HG02840 (cell line): ENCODE data around the gene STK11IP.
"Not testable (repeated sequence)": the region's sequence is repeated elsewhere in the genome, so short reads cannot be mapped to it uniquely, and the experiment has no call there.

Source experiments
- ATAC-seq: cut with Tn5 transposase; IDR thresholded peaks from one replicate; pipeline ENCODE4 v1.9.1; 2021; ENCODE audit warnings: mild to moderate bottlenecking, moderate library complexity, moderate number of reproducible peaks; ENCODE audit not compliant: unreplicated experiment, low FRiP score

The STK11IP gene

DNA sequence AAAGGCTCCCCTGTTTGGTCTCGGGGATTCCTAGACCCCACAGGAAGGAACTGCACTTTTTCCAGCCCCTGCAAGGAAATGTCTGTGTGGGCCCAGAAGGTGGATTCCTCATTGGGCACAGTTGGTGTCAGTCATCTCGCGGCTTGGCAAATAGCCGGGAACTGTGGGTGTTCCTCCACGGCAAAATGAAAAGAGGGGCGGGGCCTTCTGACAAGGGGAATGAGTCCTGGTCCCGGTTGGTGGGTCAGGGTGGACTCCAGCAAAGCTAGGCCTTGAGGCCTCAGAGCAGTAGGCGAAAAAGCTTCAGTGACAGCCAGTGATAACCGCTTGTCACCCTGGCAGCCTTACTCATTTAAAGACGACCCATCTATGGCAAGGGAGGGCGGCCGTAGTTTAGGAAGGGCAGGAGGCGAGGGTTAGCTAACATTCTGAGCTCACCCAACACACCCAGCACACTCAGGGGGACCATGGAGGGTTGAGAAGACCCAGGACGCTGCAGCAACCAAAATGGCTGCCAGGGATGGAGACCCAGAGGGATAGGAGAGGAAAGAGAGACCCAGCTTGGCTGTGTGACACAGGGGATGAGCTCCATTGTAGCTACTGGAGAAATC lies 46.2 kb downstream of the STK11IP start:
- no peak for ATAC-seq

DNA sequence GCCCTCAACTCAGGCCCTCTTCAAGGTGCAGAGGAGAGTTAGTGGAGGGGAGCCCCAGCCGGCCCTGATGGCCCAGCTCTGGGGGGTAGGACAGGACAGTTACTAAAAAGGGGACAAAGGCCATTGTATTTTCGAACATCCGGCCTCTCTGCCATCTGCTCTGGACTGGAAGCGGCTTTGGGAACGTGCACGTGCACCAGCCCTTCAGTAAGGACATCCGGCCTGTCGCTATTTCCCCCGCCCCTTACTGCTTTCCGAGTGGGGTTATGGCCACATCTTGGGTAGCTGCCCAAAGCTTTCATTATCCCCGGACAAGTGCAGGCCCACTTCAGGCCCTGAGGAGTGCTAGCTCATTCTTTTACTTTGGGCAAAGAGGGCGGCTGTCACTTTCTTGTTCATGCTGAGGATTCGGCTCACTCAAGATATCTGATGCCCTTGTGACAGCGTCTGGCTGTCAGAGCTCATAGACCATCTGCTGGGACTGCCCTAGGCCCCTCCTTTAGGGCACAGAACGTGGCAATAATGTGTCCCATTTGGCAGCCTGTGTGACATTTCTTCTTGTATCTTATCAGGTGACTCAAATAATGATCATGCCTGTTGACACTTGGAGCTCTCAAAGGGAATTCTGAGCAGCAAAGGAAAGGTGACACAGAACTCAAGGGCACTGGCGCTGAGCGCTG lies 47.3 kb downstream of the STK11IP start:
- no peak for ATAC-seq

DNA sequence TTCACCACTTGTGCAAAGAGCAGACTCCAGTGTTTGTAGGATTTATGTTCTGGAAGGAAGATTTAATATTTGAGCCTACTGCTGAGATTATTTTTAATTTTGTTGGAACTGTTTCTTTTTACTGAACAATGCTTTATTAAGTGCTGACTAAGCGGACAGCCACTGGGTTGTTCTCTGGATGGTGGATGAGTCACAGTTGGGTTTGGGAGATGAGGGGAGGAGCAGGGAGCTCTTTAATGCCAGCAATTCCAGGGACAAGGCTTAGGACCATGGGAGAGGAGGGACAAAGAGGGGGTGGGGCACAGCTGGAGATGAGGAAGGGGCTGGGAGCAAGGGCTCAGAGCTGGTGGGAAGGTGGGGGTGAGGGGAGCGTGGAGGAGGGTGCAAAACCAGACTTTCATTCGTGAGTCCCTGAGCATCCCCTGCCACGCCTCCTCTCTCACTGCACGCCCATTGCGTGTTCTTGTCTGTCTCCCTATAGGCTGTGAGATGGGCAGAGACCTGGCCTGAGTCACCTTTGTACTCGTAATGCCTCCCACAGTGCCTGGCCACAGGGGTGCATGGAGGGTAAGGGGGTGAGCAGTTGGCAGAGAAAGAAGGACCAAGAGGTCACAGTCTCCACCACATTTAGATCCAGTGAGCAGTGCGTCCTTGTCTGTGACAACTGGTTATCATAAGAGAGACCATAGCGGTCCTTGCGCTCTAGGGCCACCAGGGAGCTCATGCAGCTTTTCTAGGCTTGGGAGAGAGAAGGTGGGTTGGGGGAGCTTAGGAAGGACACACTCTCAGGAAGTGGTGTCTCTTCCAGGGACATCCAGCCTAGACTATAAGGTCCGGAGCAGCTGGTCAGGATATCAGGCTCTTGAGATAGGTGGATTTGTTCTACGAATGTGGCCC lies 48.2 kb downstream of the STK11IP start:
- no peak for ATAC-seq

DNA sequence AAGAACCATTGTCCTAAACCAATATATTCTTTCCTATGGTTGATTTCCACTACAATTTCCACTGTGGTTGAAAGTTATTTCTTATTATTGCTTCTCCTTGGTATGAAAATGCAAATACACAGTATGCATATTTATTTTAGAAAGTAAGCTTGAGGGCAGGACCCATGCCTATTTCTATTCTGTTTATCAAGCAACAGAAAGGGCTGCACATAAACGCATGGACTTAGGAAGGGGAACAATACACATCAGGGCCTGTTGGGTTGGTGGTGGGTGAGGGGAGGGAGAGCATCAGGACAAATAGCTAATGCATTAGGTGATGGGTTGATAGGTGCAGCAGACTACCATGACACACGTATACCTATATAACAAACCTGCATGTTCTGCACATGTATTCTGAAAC lies 50.5 kb downstream of the STK11IP start:
- ATAC-seq = no peak

DNA sequence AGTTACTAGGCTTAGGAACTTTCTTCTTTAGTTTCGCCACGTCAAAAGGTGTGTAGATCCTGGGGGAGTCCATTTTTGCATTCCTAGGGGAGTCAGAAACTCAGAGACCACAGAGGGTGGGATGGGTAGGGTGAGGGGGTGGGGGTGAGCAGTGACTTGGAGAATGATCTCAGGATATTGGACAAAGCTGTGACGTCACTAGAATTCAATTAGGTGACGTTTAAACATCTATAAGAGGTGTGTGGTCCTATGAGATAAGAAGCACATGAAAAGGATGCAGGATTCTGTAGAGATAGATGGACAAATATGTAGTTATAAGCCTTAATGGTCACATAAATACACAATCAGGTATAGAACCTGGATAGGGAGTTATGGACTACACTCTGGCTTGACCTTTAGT lies 51.3 kb downstream of the STK11IP start:
- ATAC-seq = no peak

DNA sequence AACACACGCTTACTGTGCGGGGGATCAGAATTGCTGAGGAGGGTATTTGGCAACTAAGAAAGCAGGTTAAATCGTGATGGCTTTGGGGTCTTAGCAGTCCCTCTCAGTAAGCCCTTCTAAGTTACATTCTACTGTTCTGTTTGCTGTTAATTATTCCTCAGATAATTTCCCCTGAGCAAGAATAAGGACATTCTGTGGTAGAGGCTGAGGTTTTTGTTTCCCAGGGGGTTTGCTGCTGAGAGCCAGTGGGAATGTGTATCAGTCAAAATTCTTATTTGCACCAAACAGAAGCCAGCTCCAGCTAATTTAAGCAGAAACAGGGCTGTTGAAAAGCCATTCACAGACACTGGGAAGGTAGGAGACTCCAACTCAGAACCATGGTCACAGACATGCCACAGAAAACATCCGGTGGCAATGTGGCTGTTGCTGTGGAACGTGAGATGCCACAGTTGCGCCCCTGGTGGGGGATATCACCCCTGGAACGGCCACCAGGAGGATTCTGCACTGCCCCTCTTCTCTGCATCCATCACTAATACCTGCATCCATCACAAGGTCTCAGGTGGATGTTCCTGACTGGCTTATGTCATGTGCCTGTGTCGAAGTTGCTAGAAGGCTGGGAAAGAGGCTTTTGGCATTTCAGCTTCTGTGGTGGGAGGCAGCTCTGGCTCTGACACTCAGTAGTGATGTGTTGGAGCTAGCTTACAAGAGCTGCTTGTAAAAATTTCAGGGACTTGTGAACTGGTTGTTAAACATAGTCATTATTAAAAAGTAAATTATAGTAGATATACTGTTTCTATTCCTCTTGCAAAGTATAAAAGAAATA lies 53.0 kb downstream of the STK11IP start:
- no peak for ATAC-seq

DNA sequence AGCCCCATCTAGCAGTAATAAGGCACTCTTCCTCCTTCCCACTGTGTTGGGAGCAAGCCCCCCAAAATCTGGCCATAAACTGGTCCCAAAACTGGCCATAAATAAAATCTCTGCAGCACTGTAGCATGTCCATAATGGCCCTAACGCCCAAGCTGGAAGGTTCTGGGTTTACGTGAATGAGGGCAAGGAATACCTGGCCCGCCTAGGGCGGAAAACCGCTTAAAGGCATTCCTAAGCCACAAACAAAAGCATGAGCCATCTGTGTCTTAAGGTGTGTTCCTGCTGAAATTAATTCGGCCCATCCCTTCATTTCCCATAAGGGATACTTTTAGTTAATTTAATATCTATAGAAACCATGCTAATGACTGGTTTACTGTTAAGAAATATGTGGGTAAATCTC lies 54.0 kb downstream of the STK11IP start:
- ATAC-seq = not testable (repeated sequence)

DNA sequence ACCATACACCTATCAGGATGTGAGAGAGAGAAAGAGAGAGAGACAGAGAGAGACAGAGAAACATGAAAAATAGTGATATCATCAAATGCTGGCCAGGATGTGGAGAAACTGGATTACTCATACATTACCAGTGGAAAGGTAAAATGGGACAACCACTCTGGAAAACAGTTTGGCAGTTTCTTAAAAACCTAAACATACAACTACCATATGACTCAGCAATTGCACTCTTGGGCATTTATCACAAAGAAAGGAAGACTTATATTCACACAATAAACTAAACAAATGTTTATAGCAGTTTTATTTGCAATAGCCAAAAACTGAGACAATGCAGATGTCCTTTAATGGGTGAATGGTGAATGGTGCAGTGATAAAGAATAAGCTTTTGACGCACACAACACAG lies 58.9 kb downstream of the STK11IP start:
- no peak for ATAC-seq

DNA sequence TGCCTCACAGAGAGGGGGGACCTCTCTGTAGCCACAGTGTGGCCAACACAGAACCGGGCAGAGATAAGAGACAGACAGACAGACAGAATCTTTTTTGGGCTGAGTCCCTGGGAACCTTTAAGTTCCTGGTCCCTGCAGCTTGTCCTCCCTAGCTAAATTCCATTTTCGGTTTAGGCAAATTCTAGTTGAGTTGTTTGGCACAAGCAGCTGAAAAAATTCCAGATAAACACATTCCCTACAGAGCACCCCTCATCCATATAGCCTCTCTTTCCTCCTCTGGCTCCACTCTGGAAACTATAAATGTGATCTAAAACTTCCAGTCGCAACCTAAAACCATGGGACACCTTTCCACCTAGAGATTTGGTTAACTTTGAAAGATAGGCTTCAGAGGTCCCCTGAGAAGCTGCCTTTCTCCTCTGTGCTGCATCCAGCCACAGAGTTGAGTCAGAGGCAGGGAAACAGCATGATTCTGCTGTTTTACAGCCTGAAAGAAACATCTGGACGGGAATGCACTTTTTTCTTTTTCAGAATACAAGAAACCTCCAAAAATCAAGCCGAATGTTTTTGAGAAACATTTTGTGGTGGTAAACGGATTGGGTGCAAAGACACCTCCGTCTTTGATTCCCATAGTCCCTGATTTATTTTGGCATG lies 60.7 kb downstream of the STK11IP start:
- ATAC-seq = no peak

DNA sequence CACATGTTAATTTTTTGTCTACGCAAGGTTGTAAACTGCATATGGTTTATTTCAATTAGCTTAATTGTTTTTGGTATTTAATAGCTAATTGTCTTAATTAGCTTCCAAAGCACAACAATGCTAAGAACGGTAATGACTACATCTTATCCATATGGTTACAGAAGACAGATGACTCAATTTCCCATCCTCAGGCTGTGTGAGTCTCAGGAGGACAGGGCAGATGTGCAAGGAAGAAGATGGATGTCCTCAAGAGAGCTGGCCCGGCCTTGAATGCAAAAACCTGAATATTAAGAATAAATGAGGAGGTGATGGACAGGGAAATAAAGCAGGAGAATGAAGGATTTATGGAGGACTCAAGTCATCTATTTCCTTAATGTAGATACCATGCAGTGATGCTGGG lies 61.2 kb downstream of the STK11IP start:
- no peak for ATAC-seq

DNA sequence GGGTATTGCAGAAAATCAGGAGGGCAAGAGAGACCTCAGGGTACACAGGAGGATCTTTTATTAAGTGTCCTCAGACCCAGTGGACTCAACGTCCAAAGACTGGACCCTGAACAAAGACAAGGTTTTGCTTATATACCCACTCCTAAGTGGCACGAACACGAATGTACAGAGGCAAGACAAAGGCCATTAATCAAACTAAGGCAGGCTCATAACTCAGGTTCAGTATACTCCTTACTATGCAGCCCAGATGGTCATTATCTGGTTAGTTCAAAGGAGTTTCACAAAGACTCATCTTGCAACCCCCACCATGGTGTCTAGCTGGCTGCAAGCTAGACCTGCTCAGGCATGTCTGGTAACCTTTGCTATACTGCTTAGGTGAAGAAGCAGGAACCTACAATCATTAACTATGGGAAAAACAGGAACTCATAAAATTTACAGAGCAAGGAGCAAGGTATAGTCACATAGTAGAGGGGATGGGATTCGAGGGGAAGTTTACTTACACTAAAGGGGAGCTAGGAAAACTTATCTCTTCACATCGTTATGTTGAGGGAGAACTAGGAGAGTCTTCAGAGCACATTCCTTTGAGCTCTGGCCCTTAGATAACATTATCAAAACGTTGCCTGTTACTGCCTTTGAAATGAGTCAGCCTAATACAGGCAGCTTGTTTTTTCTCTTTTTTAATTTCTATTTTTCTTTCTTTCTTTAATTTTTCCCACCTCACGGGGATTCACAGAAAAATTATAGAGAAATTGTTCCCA lies 63.7 kb downstream of the STK11IP start:
- peak; percentile 92 for ATAC-seq

DNA sequence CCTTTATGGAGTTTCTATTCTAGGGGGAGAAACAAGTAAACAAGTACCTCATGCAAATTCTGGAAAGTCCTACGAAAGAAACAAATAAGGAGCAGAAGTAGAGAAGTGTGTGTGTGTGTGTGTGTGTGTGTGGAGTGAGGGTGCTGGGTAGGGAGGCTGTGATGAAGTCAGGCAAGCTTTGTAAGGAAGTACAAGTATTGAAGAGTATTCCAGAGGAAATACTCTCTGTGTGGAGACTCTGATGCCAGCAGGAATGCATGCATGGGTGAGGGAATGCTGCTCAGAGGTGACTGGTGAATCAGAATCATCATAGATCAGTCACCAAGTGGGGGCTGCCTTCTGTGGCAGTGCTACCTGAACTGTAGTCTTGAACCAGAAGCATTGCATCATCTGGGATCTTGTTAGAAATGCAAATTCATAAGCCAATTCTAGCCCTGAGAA lies 64.3 kb downstream of the STK11IP start:
- ATAC-seq = no peak

DNA sequence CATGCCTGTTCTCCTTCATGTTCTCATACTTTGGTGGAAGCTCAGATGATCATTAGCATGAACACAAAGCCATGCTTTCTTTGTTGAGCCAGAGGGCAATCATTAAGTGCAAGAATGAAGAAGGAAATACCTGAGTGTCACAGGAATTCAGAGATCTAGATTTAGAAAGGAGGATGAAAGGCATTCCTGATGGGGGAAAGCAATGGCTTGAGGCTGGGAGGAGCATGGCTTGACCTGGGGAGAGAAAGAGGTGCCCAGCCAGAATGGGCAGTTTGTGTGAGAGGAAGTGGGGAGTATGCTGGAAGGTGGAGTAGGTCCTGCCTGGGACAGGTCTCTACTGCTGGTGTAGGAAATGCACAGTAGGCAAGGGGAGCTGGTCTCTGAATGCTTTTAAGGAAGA lies 64.9 kb downstream of the STK11IP start:
- no peak for ATAC-seq

DNA sequence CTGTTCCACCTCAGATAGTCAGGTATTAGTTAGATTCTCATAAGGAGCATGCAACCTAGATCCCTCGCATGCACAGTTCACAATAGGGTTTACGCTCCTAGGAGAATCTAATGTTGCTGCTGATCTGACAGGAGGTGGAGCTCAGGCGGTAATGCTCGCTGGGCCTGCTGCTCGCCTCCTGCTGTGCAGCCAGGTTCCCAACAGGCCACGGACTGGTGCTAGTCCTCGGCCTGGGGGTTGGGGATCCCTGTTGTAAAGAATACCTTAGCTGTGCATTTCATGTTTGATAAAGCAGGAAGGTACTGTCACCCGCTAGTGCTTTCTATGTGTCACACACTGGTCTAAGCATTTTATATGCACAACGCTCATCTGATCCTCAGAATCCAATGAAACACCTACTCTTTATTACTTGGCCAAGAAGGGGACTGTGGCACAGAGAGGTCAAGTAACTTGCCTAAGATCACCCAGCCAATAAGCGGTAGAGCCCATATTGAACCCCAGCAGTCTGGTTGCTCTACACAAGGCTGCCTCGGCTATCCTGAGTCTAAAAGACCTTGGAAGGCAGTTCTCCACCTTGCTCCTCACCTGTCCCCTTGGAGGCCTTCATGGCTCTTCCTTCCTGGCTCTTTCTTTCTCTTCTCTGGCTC lies 65.6 kb downstream of the STK11IP start:
- ATAC-seq = no peak

DNA sequence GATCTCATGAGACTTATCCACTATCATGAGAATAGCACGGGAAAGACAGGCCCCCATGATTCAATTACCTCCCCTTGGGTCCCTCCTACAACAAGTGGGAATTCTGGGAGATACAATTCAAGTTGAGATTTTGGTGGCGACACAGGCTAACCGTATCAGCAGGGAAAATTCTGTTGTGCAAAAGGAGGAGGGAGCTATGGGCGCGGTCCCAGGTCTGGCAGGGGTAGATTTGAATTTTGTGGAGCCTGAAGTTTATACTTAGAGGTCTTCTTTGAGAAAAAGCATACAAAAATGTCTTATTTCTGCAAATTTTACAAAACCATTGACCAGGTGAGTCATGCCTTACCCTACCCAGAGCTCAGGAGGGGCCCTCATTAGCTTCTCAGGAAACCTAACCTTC lies 66.4 kb downstream of the STK11IP start:
- ATAC-seq = no peak

DNA sequence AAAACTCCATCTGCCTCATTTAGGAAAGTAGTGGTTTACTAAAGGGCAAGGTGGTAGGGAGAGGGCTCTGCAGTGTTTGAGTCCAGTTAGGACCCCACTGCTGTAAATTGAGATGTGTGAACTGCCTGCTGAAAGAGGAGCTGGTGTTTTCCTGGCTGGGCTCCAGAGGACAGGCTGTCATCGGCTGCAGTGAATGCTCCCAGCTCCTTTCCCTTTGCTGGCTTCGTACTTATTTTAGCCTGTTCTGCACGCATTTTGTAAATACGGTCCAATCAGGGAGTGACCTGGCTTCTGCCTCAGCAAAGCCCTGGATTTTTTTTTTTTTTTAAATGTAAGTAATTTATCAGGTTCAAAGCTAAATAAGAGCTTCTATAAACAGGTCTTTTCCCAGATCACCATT lies 67.3 kb downstream of the STK11IP start:
- no peak for ATAC-seq

DNA sequence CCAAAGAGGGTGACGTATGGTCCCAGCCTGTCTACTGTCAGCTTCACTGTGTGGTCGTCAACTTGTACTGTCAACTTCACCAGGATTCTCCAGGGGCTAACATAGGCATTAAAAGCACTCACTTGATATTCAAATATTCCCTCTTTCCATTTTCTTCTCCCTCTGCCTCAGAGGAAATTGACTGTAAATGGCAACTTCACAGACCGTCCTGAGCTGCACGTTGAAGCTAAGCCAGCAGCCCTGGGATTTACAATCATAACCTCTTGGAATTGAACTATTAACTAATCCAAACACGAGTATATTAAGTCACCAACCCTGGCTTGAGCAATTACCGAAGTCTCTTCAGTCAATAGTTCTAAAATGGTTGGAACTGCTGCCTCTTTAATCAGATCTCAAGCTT lies 68.3 kb downstream of the STK11IP start:
- no peak for ATAC-seq
